SW480 (cell line): ENCODE data around the gene NCKIPSD.

Experiments
- DNase-seq: peaks from one replicate; pipeline ENCODE4 v3.0.0-alpha.2; 2016; ENCODE audit warnings: low spot score

NCKIPSD gene

DNA sequence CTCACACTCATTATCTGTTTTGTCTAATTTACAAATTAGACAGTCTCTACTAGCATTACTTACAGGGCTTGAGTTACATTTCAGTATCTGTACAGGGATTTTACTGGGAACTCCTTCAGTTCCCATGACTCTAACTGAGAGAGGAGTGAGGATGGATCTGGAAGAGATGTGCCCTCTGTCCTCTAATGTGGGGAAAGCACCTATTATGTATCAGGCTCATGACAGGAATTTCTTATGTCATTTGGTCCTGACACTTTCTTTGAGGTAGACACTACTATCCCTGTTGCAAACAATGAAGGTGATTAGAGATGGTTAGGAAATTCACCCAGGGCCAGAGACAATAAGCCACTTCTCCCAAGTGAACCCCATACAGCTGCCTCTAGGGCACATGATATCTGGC lies 10.9 kb upstream of the NCKIPSD start:
- DNase-seq: no peak

GRCh38 chr3:48696156-48696555 lies 10.4 kb upstream of the NCKIPSD start:
- no peak for DNase-seq

GRCh38 chr3:48695393-48695753 lies 9.7 kb upstream of the NCKIPSD start:
- DNase-seq: peak; percentile 23

DNA sequence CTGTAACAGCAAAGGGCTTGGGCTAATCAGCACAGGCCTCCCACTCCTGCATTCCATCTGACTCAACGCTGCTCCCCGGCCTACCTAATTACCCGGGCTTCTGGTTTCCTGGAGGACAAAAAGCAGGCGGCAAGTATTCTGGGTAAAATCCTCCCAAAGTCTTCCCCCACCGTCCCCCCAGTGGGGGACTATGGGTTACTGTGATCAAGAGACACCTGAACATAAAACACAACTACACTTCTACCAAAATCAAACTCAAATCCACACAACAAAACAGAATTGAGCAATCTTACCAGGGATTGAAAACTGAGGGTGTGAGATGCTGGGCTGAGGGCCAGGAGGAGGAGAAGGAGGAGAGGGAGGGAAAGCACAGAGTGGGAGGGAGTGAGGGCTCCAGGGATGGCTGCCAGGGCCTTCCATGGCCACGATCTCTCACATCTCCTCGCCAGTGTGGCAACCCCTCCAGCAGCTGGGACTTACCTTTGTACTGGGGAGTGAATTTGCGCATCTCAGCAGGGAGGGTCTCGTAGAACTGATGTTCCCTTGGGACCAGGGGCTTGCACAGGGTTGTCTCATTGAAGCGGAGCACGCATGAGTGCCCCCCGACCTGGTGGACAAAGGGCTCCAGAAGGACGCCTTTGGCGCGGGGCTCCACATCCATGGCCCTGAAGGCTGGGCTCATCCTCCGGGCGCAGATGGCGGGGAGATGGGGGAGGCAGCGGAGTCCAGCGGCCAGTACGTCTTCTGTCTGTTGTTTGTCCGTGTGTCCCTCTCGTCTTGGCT lies 9.1 kb upstream of the NCKIPSD start:
- peak; percentile 50 for DNase-seq

DNA sequence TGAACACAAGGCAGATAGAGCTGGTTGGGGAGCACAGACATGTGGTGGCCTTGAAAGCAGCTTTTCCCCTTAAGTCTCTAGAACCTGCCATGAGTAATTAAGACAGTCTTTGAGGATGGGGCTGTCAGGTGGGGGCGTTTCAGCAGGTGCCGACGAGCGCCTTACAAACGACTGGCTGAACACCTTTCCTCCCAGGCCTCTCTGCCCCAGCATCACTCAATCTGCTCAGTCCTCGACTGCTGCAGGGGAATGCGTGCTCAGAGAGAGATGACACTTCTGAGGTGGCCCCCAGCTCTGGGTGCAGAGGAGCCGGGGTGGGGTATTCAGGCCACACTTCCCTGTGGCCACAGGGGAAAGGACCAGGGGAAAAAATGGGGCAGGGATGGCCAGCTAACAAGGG lies 8.1 kb upstream of the NCKIPSD start:
- DNase-seq: no peak

DNA sequence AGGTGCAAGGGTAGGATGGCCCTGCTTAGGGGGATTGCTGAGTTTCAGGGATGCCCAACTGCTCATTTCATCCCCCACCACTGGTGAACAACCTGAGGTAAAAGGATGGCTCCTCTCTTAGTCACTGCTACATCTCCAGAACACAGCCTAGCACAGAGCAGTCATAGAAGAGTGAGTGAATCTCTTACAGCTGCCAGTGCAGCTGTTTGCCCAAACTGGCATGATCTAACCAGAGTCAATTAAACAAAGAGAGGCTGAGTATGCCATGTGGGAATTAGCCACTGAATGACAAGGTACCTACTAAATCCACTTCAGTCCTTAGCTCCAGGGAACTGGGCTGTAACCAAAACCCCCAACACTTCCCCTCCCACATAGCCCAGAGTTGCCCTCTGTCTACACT lies 6.8 kb upstream of the NCKIPSD start:
- DNase-seq: no peak

- DNase-seq: no peak
Measured at GRCh38 chr3:48690846-48691458, 5.2 kb upstream of the NCKIPSD start.

DNA sequence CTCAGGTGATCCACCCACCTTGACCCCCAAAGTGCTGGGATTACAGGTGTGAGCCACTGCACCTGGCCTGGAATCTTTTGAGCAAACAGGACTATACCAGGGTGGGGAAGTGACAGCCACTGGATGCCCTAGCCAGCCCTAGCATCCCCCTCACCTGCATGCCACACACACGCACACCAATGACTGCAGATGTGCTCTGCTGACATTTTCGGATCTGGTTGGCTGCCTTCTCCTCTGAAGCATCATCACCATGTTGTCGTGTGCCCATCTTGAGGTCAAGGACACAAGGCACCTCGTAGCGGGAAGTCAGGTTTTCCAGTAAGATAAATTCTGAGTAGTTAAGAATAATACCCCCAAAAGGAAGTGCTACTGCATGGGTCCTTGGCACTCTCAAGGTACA lies 3.7 kb upstream of the NCKIPSD start:
- DNase-seq: no peak

DNA sequence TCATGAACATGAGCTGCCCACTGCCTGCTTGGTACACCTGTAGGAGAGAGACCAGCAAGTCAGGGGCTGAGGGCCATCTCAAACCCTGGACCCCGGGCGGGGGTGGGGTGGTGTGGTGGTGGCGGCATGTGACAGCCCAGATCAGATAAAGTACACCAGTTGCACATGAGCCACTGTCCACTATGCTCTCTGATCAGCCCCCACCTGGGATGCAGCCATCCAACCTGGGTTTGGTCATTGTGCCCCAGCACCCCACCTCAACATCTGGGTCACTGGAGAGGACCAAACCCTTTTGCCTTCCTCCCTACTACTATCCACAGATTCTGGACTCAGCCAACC lies 3.0 kb upstream of the NCKIPSD start:
- DNase-seq: no peak

- no peak for DNase-seq
Measured at GRCh38 chr3:48688032-48688736, 2.5 kb upstream of the NCKIPSD start.

DNA sequence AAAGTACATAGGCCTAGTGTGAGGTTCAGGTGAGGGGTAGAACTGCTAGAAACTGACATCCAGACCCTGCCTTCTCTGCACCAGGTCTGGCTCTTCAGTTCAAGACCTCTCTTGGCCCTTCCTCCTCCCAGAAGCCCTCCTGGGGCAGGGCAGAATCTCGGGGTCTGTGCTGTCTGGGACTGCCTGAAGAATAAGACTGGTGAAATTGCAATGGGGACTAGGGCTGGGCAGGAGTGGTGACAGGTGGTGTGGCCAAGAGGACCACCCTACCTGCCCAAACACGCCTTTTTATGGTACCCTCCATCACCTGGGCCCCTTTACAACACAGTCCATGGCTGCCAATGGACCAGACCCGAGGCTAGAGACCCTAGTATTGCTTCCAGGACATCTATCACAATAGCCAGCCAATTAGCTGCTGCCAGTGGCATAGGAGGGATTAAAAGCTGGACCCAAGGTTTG lies 1.5 kb upstream of the NCKIPSD start:
- no peak for DNase-seq

DNA sequence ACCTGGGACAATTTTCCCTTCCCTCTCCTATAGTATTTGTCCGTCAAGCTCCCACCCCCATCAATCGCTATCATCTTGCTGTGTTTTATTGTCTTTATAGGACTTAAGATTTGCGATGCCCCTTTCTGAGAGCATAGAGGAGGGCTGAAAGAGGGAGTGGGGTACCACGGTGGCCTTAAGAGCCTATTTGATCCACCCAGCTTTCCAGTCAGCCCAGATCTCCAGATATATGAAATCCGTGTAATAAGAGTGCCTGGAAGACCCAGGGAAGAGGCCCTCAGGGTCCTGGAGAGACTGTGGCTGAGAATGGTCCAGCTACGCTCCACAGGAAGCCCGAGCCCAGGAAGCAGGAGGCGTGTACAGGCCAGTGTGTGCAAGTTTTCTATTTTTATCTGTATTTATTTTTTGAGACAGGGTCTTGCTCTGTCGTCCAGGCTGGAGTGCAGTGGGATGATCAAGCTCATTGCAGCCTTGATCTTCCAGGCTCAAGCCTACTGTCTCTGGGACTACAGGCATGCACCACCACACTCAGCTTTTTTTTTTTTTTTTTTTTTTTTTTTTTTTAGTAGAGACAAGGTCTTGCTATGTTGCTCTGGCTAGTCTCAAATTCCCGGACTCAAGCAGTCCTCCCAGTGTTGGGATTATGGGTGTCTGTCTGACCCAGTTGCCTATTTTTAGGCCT lies 964 bp upstream of the NCKIPSD start:
- no peak for DNase-seq

GRCh38 chr3:48685293-48685602 lies 467 bp downstream of the NCKIPSD start:
- DNase-seq: no peak

DNA sequence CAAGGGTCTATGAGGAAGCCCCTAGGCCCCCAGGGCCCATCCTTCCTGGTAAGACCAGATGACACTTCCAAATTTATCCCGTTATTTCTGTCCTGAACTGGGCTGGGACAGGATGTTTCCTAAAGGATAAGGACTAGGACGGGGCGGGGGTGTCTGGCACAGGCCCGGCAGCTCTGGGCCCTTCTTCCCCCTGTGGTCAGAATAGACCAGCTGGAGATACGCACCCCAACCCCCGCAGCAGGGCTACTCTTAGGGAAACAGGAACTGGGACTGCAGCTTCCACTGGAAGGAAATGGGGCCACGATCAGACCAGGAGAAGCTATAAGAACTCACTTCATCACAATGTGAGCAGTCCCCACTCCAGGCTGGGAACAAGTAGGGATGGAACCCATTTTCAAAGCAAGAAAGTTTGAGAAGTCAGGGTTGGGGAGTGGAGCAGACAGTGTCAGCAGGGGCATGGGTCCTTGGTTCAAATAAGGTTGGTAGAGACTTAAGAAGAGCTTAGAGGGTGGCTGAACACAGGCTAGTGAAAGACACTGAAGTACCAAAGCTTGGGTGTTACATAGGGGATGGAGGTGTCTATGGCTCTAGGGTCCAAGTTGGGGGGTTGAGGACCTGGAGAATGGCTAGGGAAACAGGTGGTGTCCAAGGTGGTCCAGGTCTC lies 1.1 kb downstream of the NCKIPSD start:
- DNase-seq: no peak

DNA sequence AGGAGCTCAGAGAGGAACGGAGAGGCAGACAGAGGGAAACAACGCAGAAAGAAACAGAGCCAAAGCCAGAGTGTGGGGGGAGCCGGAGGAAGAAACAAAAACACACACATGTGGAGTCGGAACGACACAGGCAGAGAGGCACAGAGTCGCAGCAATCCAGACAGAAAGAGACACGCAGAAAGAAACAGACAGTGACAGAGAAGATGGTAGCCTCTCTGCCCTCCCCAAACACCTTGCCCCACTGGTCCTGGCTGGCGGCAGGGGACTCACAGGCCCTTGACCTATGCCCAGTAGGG lies 1.7 kb downstream of the NCKIPSD start:
- DNase-seq: no peak

DNA sequence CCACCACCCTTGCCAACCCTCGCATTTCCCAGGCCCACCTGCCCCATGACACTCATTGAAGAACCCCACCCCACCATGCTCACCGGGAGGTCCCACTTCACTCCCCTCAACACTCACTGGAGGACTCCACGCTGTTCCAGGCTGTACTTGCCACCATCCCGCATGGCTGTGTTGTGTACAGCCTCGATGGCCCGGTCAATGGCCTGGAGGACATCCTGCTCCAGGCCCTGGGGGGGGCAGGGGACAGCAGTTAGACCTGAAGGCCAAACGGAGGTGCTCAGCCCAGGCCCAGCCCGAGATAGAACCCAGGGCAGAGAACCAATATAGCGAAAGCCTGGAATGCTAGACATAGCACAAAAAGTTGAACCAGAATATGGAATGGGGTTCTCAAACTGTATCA lies 2.9 kb downstream of the NCKIPSD start:
- no peak for DNase-seq

DNA sequence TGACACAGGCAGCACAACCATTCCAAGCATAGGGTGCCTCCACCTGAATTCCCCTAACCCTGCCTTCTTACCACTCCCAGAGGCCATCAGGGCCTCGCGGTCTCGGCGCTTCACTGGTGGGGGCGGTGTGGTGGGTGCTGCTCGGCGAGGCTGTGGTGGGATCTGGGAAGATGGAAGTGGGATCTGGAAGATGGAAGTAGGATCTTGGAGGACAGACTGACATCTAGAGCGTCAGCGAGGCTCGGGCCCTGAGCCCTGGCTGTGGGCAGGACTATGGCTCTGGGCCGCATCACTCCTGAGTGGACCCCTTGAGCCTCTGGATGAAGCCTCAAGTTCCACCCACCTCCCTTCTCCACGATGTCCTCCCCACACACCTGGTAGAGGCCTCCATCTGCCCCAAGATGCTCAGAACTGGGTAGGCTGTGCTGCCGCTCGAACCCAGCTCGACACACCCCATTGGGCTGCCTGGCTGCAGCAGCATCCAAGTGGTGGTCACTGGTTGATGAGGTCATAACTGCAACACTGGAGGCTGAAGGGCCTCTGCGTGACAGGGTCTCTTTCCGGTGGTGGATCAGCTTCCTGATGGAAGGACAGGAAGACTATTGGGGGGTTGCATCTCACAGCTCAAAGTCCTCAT lies 3.6 kb downstream of the NCKIPSD start:
- DNase-seq: no peak

- no peak for DNase-seq
Measured at GRCh38 chr3:48681541-48681880, 4.2 kb downstream of the NCKIPSD start.

- no peak for DNase-seq
Measured at GRCh38 chr3:48680811-48681540, 4.7 kb downstream of the NCKIPSD start.

DNA sequence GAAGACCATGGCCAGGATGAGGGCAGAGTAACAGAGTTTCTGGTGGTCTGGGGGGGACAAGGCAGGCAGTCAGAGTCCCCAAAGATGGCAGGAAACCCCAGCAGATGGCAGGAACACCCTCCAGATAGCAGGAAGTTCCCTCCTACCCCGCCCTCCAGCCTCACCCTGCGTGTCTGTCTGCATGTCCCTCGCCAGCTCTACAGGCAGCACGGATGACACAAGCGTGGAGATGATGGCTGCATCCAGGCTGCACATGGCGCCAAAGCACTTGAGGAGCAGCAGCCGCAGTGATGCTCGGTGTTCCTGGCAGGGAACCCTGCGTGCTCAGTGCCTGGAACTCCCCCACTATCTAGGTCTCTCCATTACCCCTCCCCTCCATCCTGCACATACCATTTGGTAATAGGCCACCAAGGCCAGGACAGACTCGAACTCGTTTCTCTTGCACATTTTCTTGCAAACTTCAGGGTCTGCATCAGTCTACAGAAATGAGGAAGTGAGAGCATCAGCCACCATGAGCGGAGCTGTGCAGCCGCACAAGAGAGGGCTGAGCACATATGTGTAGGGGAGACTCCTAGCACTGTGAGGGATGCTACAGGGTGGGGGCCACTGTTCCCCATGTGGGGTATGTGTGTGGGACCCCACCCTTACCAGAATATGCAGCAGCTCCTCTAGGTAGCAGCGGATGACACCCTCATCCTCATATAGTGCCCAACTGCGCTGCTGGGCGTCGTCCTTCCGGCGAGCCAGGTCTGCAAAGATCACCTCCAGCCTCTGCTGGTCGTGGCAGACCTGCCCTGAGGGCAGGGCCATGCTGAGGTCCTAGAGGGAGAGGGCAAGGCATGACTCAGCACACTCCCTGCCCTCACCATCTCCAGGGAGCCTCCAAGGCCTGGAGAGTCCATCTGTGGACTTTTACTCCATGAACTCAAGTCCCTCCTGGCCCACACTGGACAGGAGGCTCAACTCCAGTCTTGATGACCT lies 6.0 kb downstream of the NCKIPSD start:
- no peak for DNase-seq
